ENCODE measurements around the gene GRHL1.
"Not testable (repeated sequence)": the region's sequence is repeated elsewhere in the genome, so short reads cannot be mapped to it uniquely, and the experiment has no call there.

Gene GRHL1

DNA sequence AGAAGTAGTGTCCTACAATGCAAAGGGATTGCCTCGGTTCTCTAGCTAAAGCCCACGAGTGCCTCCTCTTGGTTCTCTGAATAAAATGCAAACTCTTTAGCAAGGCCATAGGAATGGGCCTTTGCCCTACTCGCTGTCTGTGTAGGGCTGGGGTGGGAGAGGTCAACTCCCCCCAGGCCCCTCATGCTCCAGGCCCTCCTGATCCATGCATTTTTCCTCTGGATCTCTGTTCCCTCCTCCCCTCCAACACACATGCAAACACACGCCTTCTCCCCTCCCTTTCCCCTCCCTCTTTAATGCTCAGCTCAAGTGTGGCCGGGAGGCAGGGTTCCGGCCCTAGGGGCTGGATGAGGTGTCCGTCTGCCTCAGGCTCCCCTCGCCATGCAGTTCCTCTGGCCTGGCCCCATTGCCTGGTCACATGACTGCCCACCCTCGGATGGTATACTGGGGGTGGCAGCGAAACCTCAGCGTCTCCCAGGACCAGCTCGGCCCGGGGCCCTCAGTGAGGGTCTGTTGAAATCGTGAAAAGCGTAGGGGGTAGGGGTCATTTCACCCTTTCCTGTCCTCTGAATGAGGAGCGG, 77.0 kb downstream of the GRHL1 start:
- Histone ChIP-seq H3K27ac (ENCODE audit: low read length) (no peak overlapping the region), H3K4me3 (ENCODE audit: low read length) (no peak overlapping the region), H3K4me1 (ENCODE audit: insufficient read depth, low read length) (peaks cover 7% of the 10 kb centered on the region; the same call in 1 of the 2 replicates), H3K9me3 (ENCODE audit: insufficient read depth, low read depth, low read length) (no peaks in the 10 kb centered on the region), H3K36me3 (ENCODE audit: insufficient read depth, low read depth, low read length) (no peaks in the 10 kb centered on the region), H3K9ac (ENCODE audit: low read depth, low read length) (no peak overlapping the region), H3K27me3 (ENCODE audit: insufficient read depth, low read length) (no peaks in the 10 kb centered on the region)

DNA sequence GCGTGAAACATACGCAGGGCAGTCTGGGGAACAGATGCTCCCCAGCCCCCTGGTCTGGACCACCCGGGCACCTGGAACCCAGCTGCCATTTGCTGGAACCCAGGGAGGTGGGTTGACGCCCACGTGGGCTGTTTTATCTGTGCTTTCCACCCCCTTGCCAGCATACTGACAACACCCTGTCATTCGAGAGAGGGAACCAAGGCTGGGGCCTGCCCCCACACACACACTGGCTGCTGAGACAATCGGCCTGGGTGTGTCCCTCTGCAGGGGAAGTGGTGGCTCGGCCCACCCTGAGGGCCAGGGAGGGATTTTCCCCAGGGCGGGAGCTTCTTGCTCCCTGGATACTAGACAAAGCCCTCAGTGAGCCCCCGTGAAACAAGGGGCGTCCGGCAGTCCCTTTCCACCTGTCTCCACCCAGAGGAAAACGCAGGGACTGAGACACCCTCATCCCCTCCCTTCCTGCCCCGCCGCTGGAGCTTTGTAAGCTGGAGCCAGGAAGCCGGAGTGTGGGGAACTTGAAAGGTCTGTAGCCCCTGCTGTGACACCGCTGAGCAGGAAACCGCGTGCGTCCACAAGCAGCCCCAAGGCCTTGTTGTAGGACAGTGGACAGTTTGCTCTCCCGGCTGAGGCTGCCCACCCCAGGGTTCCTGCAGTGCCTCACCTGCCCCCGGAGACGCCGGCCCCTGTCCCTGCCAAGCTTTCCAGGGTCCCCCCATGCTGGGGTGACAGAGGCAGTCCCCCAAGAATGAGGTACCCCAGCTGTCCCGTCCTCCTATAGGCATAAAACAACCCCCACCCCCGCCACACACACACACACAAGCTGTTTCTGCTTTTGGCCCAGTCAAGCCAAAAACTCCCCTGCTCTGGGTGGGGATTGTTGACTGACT, 77.7 kb downstream of the GRHL1 start:
- no peaks in the 10 kb centered on the region for H3K27me3 ChIP-seq (ENCODE audit: insufficient read depth, low read length)
- H3K9me3 ChIP-seq (ENCODE audit: insufficient read depth, low read depth, low read length): no peaks in the 10 kb centered on the region
- H3K4me3 ChIP-seq (ENCODE audit: low read length): 0 out of 2 replicates have a peak overlapping the region, but pooled peaks have one; percentile 18
- no peak overlapping the region for H3K27ac ChIP-seq (ENCODE audit: low read length)
- H3K9ac ChIP-seq (ENCODE audit: low read depth, low read length): no peak overlapping the region
- H3K36me3 ChIP-seq (ENCODE audit: insufficient read depth, low read depth, low read length): no peaks in the 10 kb centered on the region
- peaks cover 7% of the 10 kb centered on the region; the same call in 1 of the 2 replicates for H3K4me1 ChIP-seq (ENCODE audit: insufficient read depth, low read length)

DNA sequence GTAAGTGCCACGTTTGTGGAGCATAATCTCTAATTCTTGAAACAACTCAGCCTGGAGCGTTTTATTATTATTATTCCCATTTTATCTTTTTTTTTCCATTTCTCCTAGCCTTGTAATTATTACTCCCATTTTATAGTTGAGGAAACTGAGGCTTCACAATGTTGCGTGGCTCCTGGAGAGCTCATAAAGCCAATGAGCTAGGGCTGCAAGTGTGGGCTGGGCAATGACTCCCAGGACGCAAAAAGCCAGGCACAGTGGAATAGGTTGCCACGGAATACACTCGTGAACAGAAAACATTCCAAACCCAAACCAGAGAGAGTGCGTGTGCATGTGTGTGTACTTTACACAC, 78.4 kb downstream of the GRHL1 start:
- H3K9ac ChIP-seq (ENCODE audit: low read depth, low read length): no peak overlapping the region
- H3K4me3 ChIP-seq (ENCODE audit: low read length): no peak overlapping the region
- H3K9me3 ChIP-seq (ENCODE audit: insufficient read depth, low read depth, low read length): no peaks in the 10 kb centered on the region
- no peaks in the 10 kb centered on the region for H3K36me3 ChIP-seq (ENCODE audit: insufficient read depth, low read depth, low read length)
- H3K4me1 ChIP-seq (ENCODE audit: insufficient read depth, low read length): peaks cover 7% of the 10 kb centered on the region; the same call in 1 of the 2 replicates
- no peaks in the 10 kb centered on the region for H3K27me3 ChIP-seq (ENCODE audit: insufficient read depth, low read length)
- H3K27ac ChIP-seq (ENCODE audit: low read length): no peak overlapping the region

DNA sequence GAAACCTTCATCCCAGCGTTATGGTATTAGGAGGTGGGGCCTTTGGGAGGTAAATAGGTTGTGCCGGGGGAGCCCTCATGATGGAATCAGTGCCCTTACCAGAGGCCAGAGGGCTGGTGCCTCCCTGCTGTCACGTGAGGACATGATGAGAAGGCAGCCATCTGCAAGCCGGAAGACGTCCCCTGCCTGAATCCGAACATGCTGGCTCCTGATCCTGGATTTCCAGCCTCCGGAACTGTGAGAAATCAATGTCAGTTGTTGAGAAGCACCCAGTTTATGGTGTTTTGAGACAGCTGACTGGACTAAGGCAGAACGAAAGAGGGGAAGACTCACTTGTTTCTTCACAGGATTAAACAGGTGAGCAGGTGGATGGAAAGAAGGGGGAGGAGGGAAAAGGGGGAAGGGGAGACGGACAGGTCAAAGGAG, 78.8 kb downstream of the GRHL1 start:
- H3K27ac ChIP-seq (ENCODE audit: low read length): no peak overlapping the region
- H3K4me1 ChIP-seq (ENCODE audit: insufficient read depth, low read length): peaks cover 7% of the 10 kb centered on the region; the same call in 1 of the 2 replicates
- no peaks in the 10 kb centered on the region for H3K9me3 ChIP-seq (ENCODE audit: insufficient read depth, low read depth, low read length)
- no peaks in the 10 kb centered on the region for H3K36me3 ChIP-seq (ENCODE audit: insufficient read depth, low read depth, low read length)
- H3K9ac ChIP-seq (ENCODE audit: low read depth, low read length): no peak overlapping the region
- H3K4me3 ChIP-seq (ENCODE audit: low read length): no peak overlapping the region
- H3K27me3 ChIP-seq (ENCODE audit: insufficient read depth, low read length): no peaks in the 10 kb centered on the region

DNA sequence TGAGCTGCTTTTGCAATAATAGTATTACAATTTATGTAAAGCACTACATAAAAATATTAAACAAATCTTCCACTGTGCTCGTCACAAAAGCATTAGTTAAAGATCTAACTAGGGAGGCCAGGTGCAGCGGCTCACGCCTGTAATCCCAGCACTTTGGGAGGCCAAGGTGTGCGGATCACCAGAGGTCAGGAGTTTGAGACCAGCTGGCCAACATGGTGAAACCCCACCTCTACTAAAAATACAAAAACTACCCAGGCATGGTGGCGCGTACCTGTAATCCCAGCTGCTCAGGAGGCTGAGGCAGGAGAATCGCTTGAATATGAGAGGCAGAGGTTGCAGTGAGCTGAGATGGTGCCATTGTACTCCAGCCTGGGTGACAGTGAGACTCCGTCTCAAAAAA, 79.3 kb downstream of the GRHL1 start:
- not testable (repeated sequence) for H3K27me3 ChIP-seq (ENCODE audit: insufficient read depth, low read length); H3K4me1 ChIP-seq (ENCODE audit: insufficient read depth, low read length); H3K4me3 ChIP-seq (ENCODE audit: low read length); H3K9me3 ChIP-seq (ENCODE audit: insufficient read depth, low read depth, low read length); H3K27ac ChIP-seq (ENCODE audit: low read length); H3K36me3 ChIP-seq (ENCODE audit: insufficient read depth, low read depth, low read length); H3K9ac ChIP-seq (ENCODE audit: low read depth, low read length)

DNA sequence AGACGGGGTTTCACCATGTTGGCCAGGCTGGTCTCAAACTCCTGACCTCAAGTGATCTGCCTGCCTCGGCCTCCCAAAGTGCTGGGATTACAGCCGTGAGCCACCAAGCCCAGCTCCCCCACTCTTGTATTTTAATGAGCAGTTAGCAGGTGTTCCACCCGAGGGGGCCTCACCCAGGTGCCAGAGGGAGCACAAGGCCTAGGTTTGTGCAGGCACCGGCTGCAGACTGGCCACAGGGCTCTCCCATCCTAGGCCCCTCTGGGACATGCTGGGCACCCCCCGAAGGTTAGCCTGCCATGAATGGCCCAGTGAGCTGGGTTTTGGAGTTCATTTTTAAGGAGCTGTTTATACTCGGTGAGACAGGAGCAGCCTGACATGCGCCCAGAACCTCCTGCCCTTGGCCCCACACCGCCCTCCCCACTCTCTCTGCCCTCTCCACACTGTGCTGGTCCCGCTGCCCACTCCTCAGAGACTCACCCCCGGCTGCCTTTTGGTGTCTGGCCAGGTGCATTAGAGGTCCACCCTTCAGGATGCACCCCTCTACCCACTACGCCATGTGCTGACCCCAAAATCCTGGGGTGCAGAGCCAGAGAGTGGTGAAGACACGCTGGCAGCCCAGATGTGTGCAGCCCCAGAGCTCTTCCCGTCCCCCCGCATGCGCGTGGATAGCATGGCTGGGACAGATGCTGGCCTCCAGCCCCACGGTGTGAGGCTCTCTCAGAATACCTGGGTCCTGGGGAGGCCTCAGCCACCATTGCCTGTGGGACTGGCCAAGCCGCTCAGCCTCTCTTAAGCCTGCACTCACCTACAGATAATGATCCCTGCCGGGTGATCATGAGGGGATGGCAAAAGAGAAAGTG, 80.6 kb downstream of the GRHL1 start:
- no peak overlapping the region for H3K9ac ChIP-seq (ENCODE audit: low read depth, low read length)
- H3K27me3 ChIP-seq (ENCODE audit: insufficient read depth, low read length): no peaks in the 10 kb centered on the region
- peaks cover 7% of the 10 kb centered on the region; the same call in 1 of the 2 replicates for H3K4me1 ChIP-seq (ENCODE audit: insufficient read depth, low read length)
- no peaks in the 10 kb centered on the region for H3K9me3 ChIP-seq (ENCODE audit: insufficient read depth, low read depth, low read length)
- H3K27ac ChIP-seq (ENCODE audit: low read length): no peak overlapping the region
- H3K36me3 ChIP-seq (ENCODE audit: insufficient read depth, low read depth, low read length): no peaks in the 10 kb centered on the region
- H3K4me3 ChIP-seq (ENCODE audit: low read length): no peak overlapping the region

DNA sequence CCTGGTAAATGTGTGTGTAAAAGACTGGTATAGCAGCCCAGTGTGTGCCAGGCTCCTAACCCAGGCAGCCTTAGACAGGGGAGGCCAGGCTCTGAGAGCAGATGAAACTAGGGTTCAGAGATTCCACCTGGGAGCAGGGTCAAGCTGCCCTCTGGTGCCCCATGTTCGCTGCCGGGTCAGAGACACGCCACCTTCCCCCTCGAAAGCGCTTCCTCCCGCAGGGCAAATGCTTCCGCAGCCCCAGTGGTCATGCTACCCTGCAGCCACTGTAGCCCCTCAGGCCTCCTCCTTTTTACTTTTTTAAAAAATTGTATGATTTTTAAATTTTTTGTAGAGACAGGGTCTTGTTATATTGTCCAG, 81.2 kb downstream of the GRHL1 start:
- Histone ChIP-seq H3K9ac (ENCODE audit: low read depth, low read length) (no peak overlapping the region), H3K4me1 (ENCODE audit: insufficient read depth, low read length) (peaks cover 7% of the 10 kb centered on the region; the same call in 1 of the 2 replicates), H3K27me3 (ENCODE audit: insufficient read depth, low read length) (no peaks in the 10 kb centered on the region), H3K27ac (ENCODE audit: low read length) (no peak overlapping the region), H3K36me3 (ENCODE audit: insufficient read depth, low read depth, low read length) (no peaks in the 10 kb centered on the region), H3K9me3 (ENCODE audit: insufficient read depth, low read depth, low read length) (no peaks in the 10 kb centered on the region), H3K4me3 (ENCODE audit: low read length) (no peak overlapping the region)

DNA sequence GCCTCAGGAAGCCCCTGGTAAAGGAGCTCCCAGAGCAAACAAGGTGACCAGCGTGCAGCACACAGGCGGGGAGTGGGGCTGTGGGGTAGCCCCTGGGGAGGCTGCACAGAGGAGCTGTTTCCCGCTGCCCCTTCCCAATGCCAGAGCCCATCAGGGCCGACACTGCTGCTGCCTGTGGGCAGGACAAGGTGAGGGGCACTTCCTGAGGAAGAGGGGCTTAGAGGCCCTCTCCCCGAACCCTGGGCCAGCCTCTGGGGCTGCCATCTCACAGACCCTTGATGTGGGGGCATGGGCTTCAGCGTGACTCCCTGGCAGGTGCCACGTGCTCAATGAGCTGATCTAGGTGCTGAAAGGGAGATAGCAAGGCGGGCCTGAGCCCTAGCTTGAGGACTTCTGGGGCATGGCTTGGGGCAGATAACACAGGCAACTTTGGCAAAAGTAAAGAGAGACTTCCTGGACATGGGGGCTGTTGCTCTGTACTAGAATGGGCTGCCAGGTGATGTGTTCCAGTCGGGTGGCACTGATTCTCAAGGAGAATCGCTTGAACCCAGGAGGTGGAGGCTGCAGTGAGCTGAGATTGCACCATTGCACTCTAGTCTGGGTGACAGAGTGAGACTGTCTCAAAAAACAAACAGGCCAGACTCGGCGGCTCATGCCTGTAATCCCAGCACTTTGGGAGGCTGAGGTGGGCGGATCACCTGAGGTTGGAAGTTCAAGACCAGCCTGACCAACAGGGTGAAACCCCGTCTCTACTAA, 81.9 kb downstream of the GRHL1 start:
- Histone ChIP-seq H3K9ac (ENCODE audit: low read depth, low read length) (no peak overlapping the region), H3K27ac (ENCODE audit: low read length) (no peak overlapping the region), H3K4me1 (ENCODE audit: insufficient read depth, low read length) (peaks cover 7% of the 10 kb centered on the region; the same call in 1 of the 2 replicates), H3K27me3 (ENCODE audit: insufficient read depth, low read length) (no peaks in the 10 kb centered on the region), H3K9me3 (ENCODE audit: insufficient read depth, low read depth, low read length) (no peaks in the 10 kb centered on the region), H3K36me3 (ENCODE audit: insufficient read depth, low read depth, low read length) (no peaks in the 10 kb centered on the region), H3K4me3 (ENCODE audit: low read length) (no peak overlapping the region)

DNA sequence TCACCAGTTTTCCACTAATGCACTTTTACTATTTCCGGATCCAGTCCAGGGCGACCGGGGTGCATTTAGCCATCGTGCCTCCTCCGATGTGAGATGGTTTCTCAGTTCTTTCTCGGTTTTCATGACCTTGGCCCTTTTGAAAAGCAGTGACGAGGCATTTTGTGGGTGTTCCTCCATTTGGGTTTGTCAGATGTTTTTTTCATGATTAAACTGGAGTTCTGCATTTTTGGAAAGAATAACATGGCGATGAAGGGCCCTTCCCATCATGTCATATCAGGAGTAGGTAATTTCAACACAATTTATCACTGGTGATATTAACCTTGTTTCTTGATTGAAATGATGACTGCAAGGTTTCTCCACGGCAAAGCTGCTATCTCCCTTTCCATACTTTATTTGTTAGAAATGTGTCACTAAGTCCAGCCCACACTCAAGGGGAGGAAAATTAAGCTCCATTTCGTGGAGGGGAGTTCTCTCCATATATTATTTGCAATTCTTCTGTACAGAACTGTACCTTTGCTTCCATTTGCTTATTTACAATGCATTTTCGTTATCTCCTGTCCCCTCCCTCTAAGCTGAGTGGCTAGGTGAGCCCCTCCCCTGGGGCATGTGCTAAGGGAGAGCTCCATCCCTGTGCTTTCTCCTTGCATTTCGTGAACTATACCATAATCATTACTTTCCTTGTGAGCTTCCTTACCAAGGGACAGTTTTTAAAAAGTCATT, 83.0 kb downstream of the GRHL1 start:
- H3K4me1 ChIP-seq (ENCODE audit: insufficient read depth, low read length): peaks cover under 1% of the 10 kb centered on the region; the same call in 1 of the 2 replicates
- H3K9ac ChIP-seq (ENCODE audit: low read depth, low read length): no peak overlapping the region
- H3K36me3 ChIP-seq (ENCODE audit: insufficient read depth, low read depth, low read length): no peaks in the 10 kb centered on the region
- no peaks in the 10 kb centered on the region for H3K9me3 ChIP-seq (ENCODE audit: insufficient read depth, low read depth, low read length)
- no peaks in the 10 kb centered on the region for H3K27me3 ChIP-seq (ENCODE audit: insufficient read depth, low read length)
- H3K27ac ChIP-seq (ENCODE audit: low read length): no peak overlapping the region
- no peak overlapping the region for H3K4me3 ChIP-seq (ENCODE audit: low read length)

DNA sequence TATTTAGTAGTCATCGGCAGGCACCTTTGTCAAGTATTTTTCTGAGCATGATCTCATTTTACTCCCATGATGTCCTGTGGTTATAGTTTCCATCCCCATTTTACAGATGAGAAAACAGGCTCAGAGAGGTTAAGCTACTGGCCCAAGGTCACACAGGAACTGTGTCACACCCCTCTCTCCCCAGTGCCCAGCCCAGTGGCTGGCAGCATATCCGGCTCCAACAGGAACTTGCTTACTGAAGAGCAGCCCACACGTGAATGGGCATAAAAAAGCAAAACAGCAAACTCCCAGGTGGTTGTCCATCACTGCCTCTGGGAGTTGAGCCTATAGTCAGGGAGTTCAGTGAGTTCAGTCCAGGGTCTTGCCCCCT, 83.5 kb downstream of the GRHL1 start:
- Histone ChIP-seq H3K9me3 (ENCODE audit: insufficient read depth, low read depth, low read length) (no peaks in the 10 kb centered on the region), H3K27ac (ENCODE audit: low read length) (no peak overlapping the region), H3K9ac (ENCODE audit: low read depth, low read length) (no peak overlapping the region; the same call in 1 of the 2 replicates), H3K4me3 (ENCODE audit: low read length) (no peak overlapping the region), H3K4me1 (ENCODE audit: insufficient read depth, low read length) (no peaks in the 10 kb centered on the region), H3K27me3 (ENCODE audit: insufficient read depth, low read length) (no peaks in the 10 kb centered on the region), H3K36me3 (ENCODE audit: insufficient read depth, low read depth, low read length) (no peaks in the 10 kb centered on the region)

DNA sequence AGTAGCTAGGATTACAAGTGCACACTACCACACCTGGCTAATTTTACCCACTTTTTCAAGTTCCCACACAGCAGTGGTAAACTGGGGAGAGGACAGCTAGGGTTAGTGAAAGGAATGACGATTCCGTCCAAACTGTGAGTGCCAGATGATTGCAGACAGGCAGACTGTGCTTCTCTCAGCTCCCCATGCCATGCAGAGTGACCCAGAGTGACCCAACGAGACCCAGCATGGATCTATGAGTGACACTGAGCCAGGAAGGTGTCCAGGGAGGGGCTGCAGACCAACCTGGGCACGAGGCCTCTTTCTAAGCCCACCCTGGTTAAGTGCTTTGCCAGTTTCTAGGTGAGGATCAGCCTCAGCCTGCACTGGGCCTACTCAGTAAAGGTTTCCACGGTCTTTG, 84.1 kb downstream of the GRHL1 start:
- peaks cover under 1% of the 10 kb centered on the region; the same call in 1 of the 2 replicates for H3K27me3 ChIP-seq (ENCODE audit: insufficient read depth, low read length)
- no peak overlapping the region for H3K4me3 ChIP-seq (ENCODE audit: low read length)
- H3K27ac ChIP-seq (ENCODE audit: low read length): no peak overlapping the region
- H3K9me3 ChIP-seq (ENCODE audit: insufficient read depth, low read depth, low read length): no peaks in the 10 kb centered on the region
- H3K9ac ChIP-seq (ENCODE audit: low read depth, low read length): no peak overlapping the region
- H3K4me1 ChIP-seq (ENCODE audit: insufficient read depth, low read length): no peaks in the 10 kb centered on the region
- H3K36me3 ChIP-seq (ENCODE audit: insufficient read depth, low read depth, low read length): no peaks in the 10 kb centered on the region

Data from iPS-20b (cell line).